ENCODE data around the gene PIEZO2.

- no peak for TF ChIP-seq CTCF (IDR thresholded peaks at IDR 0.05)
- no peak for TF ChIP-seq EP300 (IDR thresholded peaks at IDR 0.05)
These were observed 467.6 kb downstream of the PIEZO2 start for GRCh38 chr18:10681581-10682367.

Data from ovary (tissue), 3 donors.